Mucosa of stomach (tissue), 1 donor: Measurements from ENCODE around the gene BTBD8.

Source experiments
- H3K27me3 ChIP-seq: one replicate; pipeline ENCODE4 v1.7.0; 2013; ENCODE audit warnings: mild to moderate bottlenecking, low read length; ENCODE audit not compliant: control insufficient read depth, insufficient read depth
- H3K36me3 ChIP-seq: one replicate; pipeline ENCODE4 v1.7.0; 2013; ENCODE audit warnings: low read length; ENCODE audit not compliant: control insufficient read depth, insufficient read depth
- H3K4me1 ChIP-seq: one replicate; pipeline ENCODE4 v1.7.0; 2013; ENCODE audit warnings: mild to moderate bottlenecking, low read length; ENCODE audit not compliant: control insufficient read depth, insufficient read depth
- H3K4me3 ChIP-seq: one replicate; pipeline ENCODE4 v1.7.0; 2013; ENCODE audit warnings: low read length
- H3K9ac ChIP-seq: one replicate; pipeline ENCODE4 v1.7.0; 2013; ENCODE audit warnings: mild to moderate bottlenecking, low read length, moderate library complexity
- H3K9me3 ChIP-seq: one replicate; pipeline ENCODE4 v1.7.0; 2013; ENCODE audit warnings: mild to moderate bottlenecking, low read length, moderate library complexity; ENCODE audit not compliant: control insufficient read depth
- donor health status: Pancreatic carcinoma.

Gene BTBD8

GRCh38 chr1:92095874-92096273 lies 15.7 kb downstream of the BTBD8 start:
- H3K9ac ChIP-seq: no peak overlapping the region
- H3K4me1 ChIP-seq: no peaks in the 10 kb centered on the region
- no peaks in the 10 kb centered on the region for H3K27me3 ChIP-seq
- H3K9me3 ChIP-seq: no peaks in the 10 kb centered on the region
- no peaks in the 10 kb centered on the region for H3K36me3 ChIP-seq
- H3K4me3 ChIP-seq: no peak overlapping the region

GRCh38 chr1:92096317-92096716 lies 16.2 kb downstream of the BTBD8 start:
- Histone ChIP-seq H3K4me3 (no peak overlapping the region), H3K27me3 (no peaks in the 10 kb centered on the region), H3K9ac (no peak overlapping the region), H3K9me3 (no peaks in the 10 kb centered on the region), H3K36me3 (no peaks in the 10 kb centered on the region), H3K4me1 (no peaks in the 10 kb centered on the region)

GRCh38 chr1:92105546-92106081 lies 25.5 kb downstream of the BTBD8 start:
- no peaks in the 10 kb centered on the region for H3K9me3 ChIP-seq
- no peaks in the 10 kb centered on the region for H3K36me3 ChIP-seq
- no peak overlapping the region for H3K9ac ChIP-seq
- H3K27me3 ChIP-seq: no peaks in the 10 kb centered on the region
- no peaks in the 10 kb centered on the region for H3K4me1 ChIP-seq
- H3K4me3 ChIP-seq: no peak overlapping the region

- Histone ChIP-seq H3K27me3 (no peaks in the 10 kb centered on the region), H3K9me3 (no peaks in the 10 kb centered on the region), H3K4me1 (no peaks in the 10 kb centered on the region), H3K4me3 (no peak overlapping the region), H3K9ac (no peak overlapping the region), H3K36me3 (no peaks in the 10 kb centered on the region)
Observed at GRCh38 chr1:92108631-92109030, 28.5 kb downstream of the BTBD8 start.

- no peak overlapping the region for H3K4me3 ChIP-seq
- H3K9ac ChIP-seq: no peak overlapping the region
- no peaks in the 10 kb centered on the region for H3K27me3 ChIP-seq
- H3K36me3 ChIP-seq: no peaks in the 10 kb centered on the region
- H3K9me3 ChIP-seq: no peaks in the 10 kb centered on the region
- no peaks in the 10 kb centered on the region for H3K4me1 ChIP-seq
Observed at GRCh38 chr1:92117526-92117925, 37.4 kb downstream of the BTBD8 start.

- H3K27me3 ChIP-seq: no peaks in the 10 kb centered on the region
- H3K4me3 ChIP-seq: no peak overlapping the region
Observed at GRCh38 chr1:92118826-92119225, 38.7 kb downstream of the BTBD8 start.

GRCh38 chr1:92123868-92124267 lies 43.7 kb downstream of the BTBD8 start:
- Histone ChIP-seq H3K4me1 (no peaks in the 10 kb centered on the region), H3K4me3 (no peak overlapping the region), H3K27me3 (no peaks in the 10 kb centered on the region), H3K9ac (no peak overlapping the region), H3K36me3 (no peaks in the 10 kb centered on the region), H3K9me3 (no peaks in the 10 kb centered on the region)

More at GRCh38 chr1:92118826-92119225, 38.7 kb downstream of the BTBD8 start:
- no peaks in the 10 kb centered on the region for H3K9me3 ChIP-seq
- H3K9ac ChIP-seq: no peak overlapping the region
- no peaks in the 10 kb centered on the region for H3K36me3 ChIP-seq
- no peaks in the 10 kb centered on the region for H3K4me1 ChIP-seq

- Histone ChIP-seq H3K9me3 (no peaks in the 10 kb centered on the region), H3K36me3 (no peaks in the 10 kb centered on the region), H3K4me3 (no peak overlapping the region), H3K9ac (no peak overlapping the region), H3K27me3 (no peaks in the 10 kb centered on the region), H3K4me1 (no peaks in the 10 kb centered on the region)
Observed at GRCh38 chr1:92125204-92125603, 45.1 kb downstream of the BTBD8 start.

- no peaks in the 10 kb centered on the region for H3K9me3 ChIP-seq
- H3K36me3 ChIP-seq: no peaks in the 10 kb centered on the region
- H3K27me3 ChIP-seq: no peaks in the 10 kb centered on the region
- no peaks in the 10 kb centered on the region for H3K4me1 ChIP-seq
- no peak overlapping the region for H3K9ac ChIP-seq
- H3K4me3 ChIP-seq: no peak overlapping the region
Observed at GRCh38 chr1:92126088-92126487, 45.9 kb downstream of the BTBD8 start.

- Histone ChIP-seq H3K36me3 (no peaks in the 10 kb centered on the region), H3K9ac (no peak overlapping the region), H3K4me3 (no peak overlapping the region), H3K4me1 (no peaks in the 10 kb centered on the region), H3K27me3 (no peaks in the 10 kb centered on the region), H3K9me3 (no peaks in the 10 kb centered on the region)
Observed at GRCh38 chr1:92134331-92134730, 54.2 kb downstream of the BTBD8 start.

GRCh38 chr1:92136341-92136740 lies 56.2 kb downstream of the BTBD8 start:
- Histone ChIP-seq H3K4me1 (no peaks in the 10 kb centered on the region), H3K9me3 (no peaks in the 10 kb centered on the region), H3K9ac (no peak overlapping the region), H3K4me3 (no peak overlapping the region), H3K27me3 (no peaks in the 10 kb centered on the region), H3K36me3 (no peaks in the 10 kb centered on the region)

GRCh38 chr1:92154934-92155333 lies 74.8 kb downstream of the BTBD8 start:
- Histone ChIP-seq H3K9me3 (no peaks in the 10 kb centered on the region), H3K4me1 (no peaks in the 10 kb centered on the region), H3K36me3 (no peaks in the 10 kb centered on the region), H3K27me3 (no peaks in the 10 kb centered on the region), H3K4me3 (no peak overlapping the region), H3K9ac (no peak overlapping the region)

- Histone ChIP-seq H3K9me3 (no peaks in the 10 kb centered on the region), H3K9ac (no peak overlapping the region), H3K4me1 (no peaks in the 10 kb centered on the region), H3K4me3 (no peak overlapping the region), H3K36me3 (no peaks in the 10 kb centered on the region), H3K27me3 (no peaks in the 10 kb centered on the region)
Observed at GRCh38 chr1:92159593-92159992, 79.4 kb downstream of the BTBD8 start.
